ENCODE data around the gene NARS2.
"Not testable (repeated sequence)": the region's sequence is repeated elsewhere in the genome, so short reads cannot be mapped to it uniquely, and the experiment has no call there.

The NARS2 gene

GRCh38 chr11:78489184-78489583 is 85.5 kb downstream of the NARS2 start:
- no peak for DNase-seq (ENCODE audit: low read depth)

GRCh38 chr11:78478536-78478935 is 96.1 kb downstream of the NARS2 start:
- DNase-seq (ENCODE audit: low read depth): no peak

DNA sequence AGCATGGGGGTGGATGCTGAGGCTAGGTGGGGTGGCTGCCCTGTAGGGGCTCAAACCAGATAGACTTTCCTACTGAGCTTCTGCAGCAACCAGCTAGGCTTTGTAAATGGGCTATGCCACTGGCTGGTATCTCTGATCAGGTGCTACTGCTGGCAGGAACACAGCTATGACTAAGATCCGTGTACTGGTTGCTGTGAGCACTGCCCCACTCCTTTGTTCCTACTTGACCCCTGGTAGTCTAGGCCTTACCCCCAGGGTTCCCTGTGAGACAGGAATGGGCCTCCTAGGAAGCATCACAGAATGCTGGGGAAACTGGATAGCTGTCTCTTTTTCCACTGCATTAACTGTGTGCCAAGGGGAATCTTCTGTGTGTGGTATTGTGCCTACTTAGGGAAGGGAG is 98.6 kb downstream of the NARS2 start:
- no peak for DNase-seq (ENCODE audit: low read depth)

DNA sequence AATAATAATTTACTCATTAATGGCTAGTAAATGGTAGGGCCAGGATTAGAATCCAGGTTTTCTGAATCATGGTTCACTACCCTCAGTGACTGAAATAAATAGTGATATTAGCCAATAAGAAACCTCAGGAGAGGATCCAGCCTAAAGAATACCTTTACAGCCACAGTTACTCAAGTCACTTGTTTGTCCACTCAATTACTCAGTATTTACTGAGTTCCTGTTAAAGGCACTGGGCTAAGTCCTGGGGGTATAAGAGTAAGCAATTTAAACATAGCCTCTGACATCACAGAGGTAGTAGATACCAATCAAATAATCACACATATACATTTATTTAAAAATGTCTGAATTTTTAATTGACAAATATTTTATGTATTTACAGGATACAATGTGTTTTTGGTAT is 100.2 kb downstream of the NARS2 start:
- DNase-seq (ENCODE audit: low read depth): no peak

GRCh38 chr11:78472905-78473304 is 101.8 kb downstream of the NARS2 start:
- no peak for DNase-seq (ENCODE audit: low read depth)

GRCh38 chr11:78472382-78472781 is 102.3 kb downstream of the NARS2 start:
- DNase-seq (ENCODE audit: low read depth): no peak

- DNase-seq (ENCODE audit: low read depth): no peak
Observed at GRCh38 chr11:78470861-78471442, 103.7 kb downstream of the NARS2 start.

- no peak for DNase-seq (ENCODE audit: low read depth)
Observed at GRCh38 chr11:78469896-78470295, 104.8 kb downstream of the NARS2 start.

DNA sequence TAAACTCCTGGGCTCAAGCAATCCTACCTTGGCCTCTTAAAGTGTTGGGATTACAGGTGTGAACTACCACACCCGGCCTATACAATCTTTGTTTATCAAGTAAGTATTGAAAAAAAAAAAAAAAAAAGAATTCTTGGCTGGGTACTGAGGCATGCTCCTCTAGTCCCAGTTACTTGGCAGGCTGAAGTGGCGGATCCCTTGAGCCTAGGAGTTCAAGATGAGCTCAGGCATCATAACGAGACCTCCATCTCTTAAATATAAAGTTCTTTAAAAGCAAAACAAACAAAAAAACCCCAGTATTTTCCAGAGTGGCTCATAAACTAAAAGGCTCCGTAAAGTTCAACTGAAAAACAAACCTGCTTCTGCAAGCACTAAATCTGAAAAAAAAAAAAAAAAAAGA is 106.7 kb downstream of the NARS2 start:
- DNase-seq (ENCODE audit: low read depth): no peak

DNA sequence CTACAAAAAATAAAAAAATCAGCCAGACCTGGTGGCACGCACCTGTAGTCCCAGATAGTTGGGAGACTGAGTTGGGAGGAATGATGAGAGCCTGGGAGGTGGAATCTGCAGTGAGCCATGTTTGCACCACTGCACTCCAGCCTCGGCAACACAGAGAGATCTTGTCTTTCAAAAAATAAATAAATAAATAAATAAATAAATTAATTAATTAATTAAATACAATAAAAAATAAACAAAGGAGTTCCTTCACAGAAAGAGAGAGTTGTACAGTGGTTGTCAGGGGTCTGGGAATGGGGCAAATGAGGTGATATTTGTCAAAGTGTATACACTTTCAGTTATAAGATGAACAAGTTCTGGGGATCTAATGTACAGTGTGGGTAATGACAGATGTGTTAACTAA is 107.3 kb downstream of the NARS2 start:
- DNase-seq (ENCODE audit: low read depth): no peak

GRCh38 chr11:78465169-78465942 is 109.3 kb downstream of the NARS2 start:
- DNase-seq (ENCODE audit: low read depth): no peak

DNA sequence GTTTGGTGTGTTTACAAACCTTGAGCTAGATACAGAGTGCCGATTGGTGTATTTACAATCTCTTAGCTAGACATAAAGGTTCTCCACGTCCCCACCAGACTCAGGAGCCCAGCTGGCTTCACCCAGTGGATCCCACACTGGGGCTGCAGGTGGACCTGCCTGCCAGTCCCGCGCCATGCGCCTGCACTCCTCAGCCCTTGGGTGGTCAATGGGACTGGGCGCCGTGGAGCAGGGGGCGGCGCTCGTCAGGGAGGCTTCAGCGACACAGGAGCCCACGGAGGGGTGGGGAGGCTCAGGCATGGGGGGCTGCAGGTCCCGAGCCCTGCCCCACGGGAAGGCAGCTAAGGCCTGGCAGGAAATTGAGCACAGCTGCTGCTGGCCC is 109.9 kb downstream of the NARS2 start:
- not testable (repeated sequence) for DNase-seq (ENCODE audit: low read depth)

- no peak for DNase-seq (ENCODE audit: low read depth)
Observed at GRCh38 chr11:78460471-78460870, 114.2 kb downstream of the NARS2 start.

DNA sequence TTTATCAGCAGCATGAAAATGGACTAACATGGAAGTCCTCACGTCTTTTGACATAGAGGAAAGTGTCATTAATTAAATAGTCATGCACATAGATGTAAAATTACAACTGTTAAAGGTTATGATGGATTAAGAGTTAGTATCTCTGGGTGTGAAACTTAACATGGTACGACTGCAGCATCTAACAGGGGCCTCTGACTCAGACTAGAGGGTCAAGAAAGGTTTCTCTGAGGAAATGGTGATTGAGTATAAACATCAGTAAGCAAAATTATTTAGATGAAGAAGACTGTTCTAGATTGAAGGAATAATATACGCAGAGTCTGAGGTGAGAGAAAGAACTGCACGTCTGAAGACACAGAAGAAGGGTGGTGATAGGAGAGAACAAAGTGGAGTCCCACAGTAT is 114.9 kb downstream of the NARS2 start:
- no peak for DNase-seq (ENCODE audit: low read depth)

- no peak for DNase-seq (ENCODE audit: low read depth)
Observed at GRCh38 chr11:78457448-78457847, 117.2 kb downstream of the NARS2 start.

- no peak for DNase-seq (ENCODE audit: low read depth)
Observed at GRCh38 chr11:78453140-78453935, 121.3 kb downstream of the NARS2 start.

DNA sequence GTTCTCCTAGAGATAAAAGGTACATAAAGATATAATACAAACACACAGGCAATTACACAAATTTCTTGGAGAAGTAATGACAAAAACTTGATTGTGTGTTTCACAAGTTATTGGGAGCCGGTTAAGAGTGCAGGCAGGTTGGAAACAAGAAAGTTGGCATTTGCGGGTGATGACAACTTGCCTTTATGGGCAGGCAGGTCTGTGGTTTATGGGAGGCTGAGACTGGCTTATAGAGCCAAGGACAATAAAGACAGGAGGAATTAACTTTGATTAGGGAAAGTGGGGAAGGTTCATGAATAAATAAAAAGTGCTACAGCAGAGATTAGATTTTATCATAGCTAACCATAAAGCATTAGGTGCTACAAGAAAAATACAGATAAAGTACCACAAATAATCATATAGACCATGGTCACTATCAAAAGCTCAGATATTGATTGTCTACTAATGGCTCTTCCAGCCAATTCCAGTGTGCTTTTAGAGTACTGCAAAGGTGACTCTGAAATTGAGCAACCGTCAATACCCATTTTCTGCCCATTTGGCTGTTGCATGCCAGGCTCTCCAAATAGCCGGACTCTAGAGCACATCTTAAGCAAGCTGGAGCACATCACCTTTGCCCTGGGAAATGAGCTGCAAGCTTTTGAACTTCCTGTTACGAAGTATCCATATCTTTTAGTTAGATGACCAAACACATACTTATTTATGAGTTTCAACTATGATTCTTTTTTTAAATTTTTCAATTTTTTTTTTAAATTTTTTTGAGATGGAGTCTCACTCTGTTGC is 123.1 kb downstream of the NARS2 start:
- DNase-seq (ENCODE audit: low read depth): no peak

DNA sequence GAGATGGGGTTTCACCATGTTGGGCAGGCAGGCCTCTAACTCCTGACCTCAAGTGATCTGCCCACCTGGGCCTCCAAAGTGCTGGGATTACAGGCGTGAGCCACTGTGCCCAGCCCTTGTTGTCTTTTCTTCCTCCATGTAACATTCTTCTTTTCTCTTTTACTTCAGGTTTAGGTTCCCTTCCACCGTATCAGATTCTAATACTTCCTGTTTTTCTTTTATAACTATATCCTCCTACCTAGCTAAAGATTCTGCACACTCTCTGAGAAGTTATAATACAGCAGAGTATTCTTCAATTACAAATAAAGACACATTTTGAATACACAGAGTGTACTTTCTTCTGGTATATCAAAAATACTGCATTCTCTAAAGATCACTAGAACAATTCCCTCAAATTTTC is 123.8 kb downstream of the NARS2 start:
- DNase-seq (ENCODE audit: low read depth): no peak

DNA sequence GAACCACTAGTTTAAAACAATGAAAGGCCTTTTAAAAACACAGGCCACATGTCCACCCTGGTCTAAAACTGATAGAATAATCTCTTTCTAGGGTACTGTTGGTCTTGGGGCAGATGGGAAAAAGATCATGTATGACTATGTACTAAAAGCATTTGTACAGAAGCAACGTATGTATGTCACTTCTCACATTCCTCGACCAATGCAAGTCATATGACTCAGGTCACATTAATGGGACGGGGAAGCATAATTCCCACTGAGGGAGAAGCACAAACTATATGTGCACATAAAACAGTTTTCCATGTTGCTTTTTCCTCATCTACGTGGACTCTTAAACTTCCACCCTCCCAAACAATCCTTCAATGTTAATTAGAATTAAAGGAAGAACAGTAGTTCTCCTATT is 124.8 kb downstream of the NARS2 start:
- DNase-seq (ENCODE audit: low read depth): no peak

DNA sequence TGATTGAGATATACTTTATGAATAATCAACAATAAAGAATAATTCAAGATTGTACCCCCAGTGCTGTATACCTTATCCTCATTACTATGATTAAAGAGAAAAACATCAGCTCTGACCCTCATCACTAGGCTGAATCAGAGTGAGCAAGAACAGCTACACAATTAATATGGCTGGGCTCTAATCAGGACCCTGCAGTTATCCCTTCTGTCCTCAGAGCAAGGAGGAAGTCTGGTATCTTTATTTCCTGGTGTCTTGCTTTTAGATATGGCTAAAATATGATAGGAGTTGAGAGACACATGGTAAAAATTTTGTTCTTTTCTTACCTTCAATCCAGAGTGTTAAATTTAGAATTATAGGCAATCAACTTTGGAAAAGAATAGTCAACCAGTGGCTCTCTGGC is 128.5 kb downstream of the NARS2 start:
- DNase-seq (ENCODE audit: low read depth): no peak

DNA sequence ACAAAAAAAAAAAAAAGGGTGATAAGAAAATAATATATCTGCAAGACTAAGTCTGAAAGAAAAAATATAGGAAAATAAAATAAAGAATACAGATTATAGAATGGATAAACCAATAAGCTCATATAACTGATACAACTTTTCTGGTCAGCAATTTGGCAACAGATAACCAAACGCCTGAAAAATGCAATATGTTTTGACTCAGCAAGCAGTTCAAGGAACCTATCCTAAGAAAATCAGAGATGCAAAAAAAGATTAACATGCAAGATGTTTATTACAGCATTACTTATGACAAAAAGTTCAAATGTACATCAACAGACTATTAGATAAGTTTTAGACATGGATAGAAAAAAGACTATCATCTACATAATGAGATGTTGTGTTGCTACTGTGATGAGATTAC is 129.9 kb downstream of the NARS2 start:
- DNase-seq (ENCODE audit: low read depth): no peak

- DNase-seq (ENCODE audit: low read depth): no peak
Observed at GRCh38 chr11:78441956-78442355, 132.7 kb downstream of the NARS2 start.
